ENCODE measurements around the gene MSS51.

GRCh38 chr10:73423309-73423708, 10.1 kb downstream of the MSS51 start:
- TF ChIP-seq EP300 (IDR thresholded peaks at IDR 0.05), result no peak
- no peak for TF ChIP-seq CTCF (IDR thresholded peaks at IDR 0.05)
- TF ChIP-seq POLR2A (IDR thresholded peaks at IDR 0.05), result no peak

All from ovary (tissue), 3 donors.